HepG2 (cell line): ENCODE results near the gene GTF2F2. TPM values are rescaled to one million over a fixed set of nuclear protein-coding genes. Genes with fewer than 3 reads are reported as not detected.

Experiments
- EP300 ChIP-seq, 3 experiments: sonication (generic) in 1 of 3; formaldehyde crosslinking in 1 of 3; IDR thresholded peaks; 2 replicates each; pipeline versions ENCODE4 v1.5.1 to v1.6.1; 2011 to 2020; ENCODE audit warnings: low read depth in 2 of 3, low read length in 2 of 3, borderline replicate concordance in 1 of 3, improper control_type of control experiment in 1 of 3, mild to moderate bottlenecking in 1 of 3, missing genetic modification reagents in 1 of 3, moderate library complexity in 1 of 3
- FOSL2 ChIP-seq: sonication (generic); formaldehyde crosslinking; IDR thresholded peaks from 2 replicates; pipeline ENCODE4 v1.4.0; 2020; ENCODE audit warnings: missing genetic modification reagents
- NONO ChIP-seq, 2 experiments: fragments of 450-650 bp in 1 of 2; sonication (generic) in 1 of 2; formaldehyde crosslinking in 1 of 2; IDR thresholded peaks in 1 of 2; conservative IDR thresholded peaks in 1 of 2; 2 replicates each; pipeline versions ENCODE4 v1.6.1 to v1.8.0; 2017 to 2022; ENCODE audit warnings: mild to moderate bottlenecking in 1 of 2, missing genetic modification reagents in 1 of 2, moderate library complexity in 1 of 2
- POLR2A ChIP-seq, 2 experiments: IDR thresholded peaks; 2 replicates each; pipeline ENCODE4 v1.6.1; 2011; ENCODE audit warnings: low read depth in 2 of 2, low read length in 2 of 2, mild to moderate bottlenecking in 1 of 2, moderate library complexity in 1 of 2; ENCODE audit not compliant: insufficient read depth in 1 of 2
- POLR2AphosphoS2 ChIP-seq: IDR thresholded peaks from 2 replicates; pipeline ENCODE4 v1.6.1; 2011; ENCODE audit warnings: low read depth, low read length, improper control_type of control experiment
- RBM22 ChIP-seq: fragments of 200-400 bp; formaldehyde crosslinking; optimal IDR thresholded peaks from 2 replicates; pipeline ENCODE3; 2017; ENCODE audit warnings: mild to moderate bottlenecking, low read length, moderate library complexity
- SALL1 ChIP-seq: sonication (generic); formaldehyde crosslinking; IDR thresholded peaks from 2 replicates; pipeline ENCODE4 v1.8.0; 2022; ENCODE audit warnings: mild to moderate bottlenecking, missing genetic modification reagents
- SOX13 ChIP-seq, 3 experiments: fragments of 450-650 bp in 1 of 3; sonication (generic) in 1 of 3; formaldehyde crosslinking in 1 of 3; IDR thresholded peaks in 2 of 3; conservative IDR thresholded peaks in 1 of 3; 2 replicates each; pipeline versions ENCODE4 v1.5.0 to v1.6.1; 2016 to 2020; ENCODE audit warnings: antibody characterized with exemption in 1 of 3, mild to moderate bottlenecking in 1 of 3, missing compliant biosample characterization in 1 of 3, missing genetic modification reagents in 1 of 3, moderate library complexity in 1 of 3
- SOX5 ChIP-seq: IDR thresholded peaks from 2 replicates; pipeline ENCODE4 v1.6.1; 2016; ENCODE audit warnings: borderline replicate concordance
- SOX6 ChIP-seq, 2 experiments: fragments of 450-650 bp in 1 of 2; sonication (generic) in 1 of 2; formaldehyde crosslinking in 1 of 2; IDR thresholded peaks; 2 replicates each; pipeline versions ENCODE4 v1.4.0 to v1.6.1; 2017 to 2020; ENCODE audit warnings: antibody characterized with exemption in 1 of 2, mild to moderate bottlenecking in 1 of 2, missing genetic modification reagents in 1 of 2
- TEAD3 ChIP-seq: optimal IDR thresholded peaks from 2 replicates; pipeline ENCODE3; 2016; ENCODE audit warnings: borderline replicate concordance
- TMF1 ChIP-seq: sonication (generic); formaldehyde crosslinking; IDR thresholded peaks from 2 replicates; pipeline ENCODE4 v1.8.1; 2022; ENCODE audit warnings: low read depth, missing genetic modification reagents
- ZBTB40 ChIP-seq, 2 experiments: fragments of 450-650 bp in 1 of 2; sonication (generic) in 1 of 2; formaldehyde crosslinking in 1 of 2; IDR thresholded peaks; 2 replicates each; pipeline versions ENCODE4 v1.6.1 to v1.8.0; 2016 to 2022; ENCODE audit warnings: antibody characterized with exemption in 1 of 2, mild to moderate bottlenecking in 1 of 2, missing genetic modification reagents in 1 of 2
- ZFP62 ChIP-seq: sonication (generic); formaldehyde crosslinking; IDR thresholded peaks from 2 replicates; pipeline ENCODE4 v1.4.0; 2020; ENCODE audit warnings: missing genetic modification reagents
- ZNF34 ChIP-seq: sonication (generic); formaldehyde crosslinking; IDR thresholded peaks from 2 replicates; pipeline ENCODE4 v1.4.0; 2020; ENCODE audit warnings: mild to moderate bottlenecking, missing genetic modification reagents, borderline replicate concordance
- ZNF792 ChIP-seq: IDR thresholded peaks from 2 replicates; pipeline ENCODE4 v1.6.1; 2016
- polyA plus RNA-seq, 8 experiments: library from polyadenylated mRNA; depleted of rRNA in 3 of 8; stranded (reverse) in 7 of 8; unstranded in 1 of 8; fragments of >200 nt; fragmentation: Illumina TruSeq in 4 of 8; extraction: Trizol in 4 of 8; gene quantifications; 2 replicates each; pipeline versions ENCODE4 v1.2.1 to v1.2.3, GENCODE V29; 2011 to 2016; ENCODE audit warnings: low read depth in 4 of 8, missing spikeins in 1 of 8, mixed read lengths in 1 of 8; ENCODE audit not compliant: insufficient read depth in 1 of 8
- total RNA-seq, 5 experiments: library from RNA; depleted of rRNA; stranded (reverse); fragments of >200 nt; fragmentation: Illumina TruSeq; extraction: Trizol; gene quantifications; 2 replicates each; pipeline ENCODE4 v1.2.3, GENCODE V29; 2016; ENCODE audit warnings: low read depth in 1 of 5
- TF ChIP-seq, protein P1 (sequence below): sonication (generic); formaldehyde crosslinking; IDR thresholded peaks from 2 replicates; pipeline ENCODE4 v1.4.0; 2020; ENCODE audit warnings: mild to moderate bottlenecking, missing genetic modification reagents

The GTF2F2 gene
- total and polyA plus RNA-seq, 2 of the 13 experiments (the other 11 are each of a cell fraction or from before 2014, with no cell fraction given): 10.6 to 32.8 TPM

DNA sequence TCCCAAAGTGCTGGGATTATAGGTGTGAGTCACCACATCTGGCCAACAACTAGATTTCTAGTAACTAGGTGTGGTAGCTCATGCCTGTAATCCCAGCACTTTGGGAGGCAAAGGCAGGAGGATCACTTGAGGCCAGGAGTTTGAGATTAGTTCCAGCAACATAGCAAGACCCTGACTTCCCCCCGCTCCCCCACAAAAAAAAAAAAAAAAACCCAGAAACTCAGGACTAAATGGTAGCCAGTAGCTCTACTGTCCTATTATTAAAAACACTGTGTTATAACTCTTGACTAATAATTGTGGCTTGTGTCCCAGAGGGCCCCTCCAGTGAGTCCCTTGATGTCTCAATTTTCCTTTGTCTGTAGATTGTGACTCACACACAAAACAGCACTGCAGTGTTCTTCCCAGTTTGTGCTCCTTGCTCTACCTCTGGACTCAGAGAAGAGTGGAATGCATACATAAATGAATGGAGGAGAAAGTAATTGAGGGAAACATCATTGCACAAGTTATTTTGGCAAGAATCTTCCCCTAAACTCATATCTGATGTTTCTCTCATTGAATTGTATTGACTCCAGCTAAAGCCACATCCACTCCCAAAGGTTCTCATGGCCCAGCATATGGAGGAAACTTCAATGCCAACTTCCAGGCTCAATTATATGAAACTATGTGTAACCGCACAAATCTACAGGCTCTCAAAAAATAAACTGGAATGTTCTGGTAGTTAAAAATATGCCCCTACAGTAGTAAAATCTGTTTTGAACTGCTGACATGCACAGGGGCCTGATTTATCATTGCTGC, 211.9 kb downstream of the GTF2F2 start (continued):
- TF ChIP-seq ZBTB40 (IDR thresholded peaks at IDR 0.05) (no peak), ZBTB40 (CRISPR knock-in tag; IDR thresholded peaks at IDR 0.05) (no peak), SOX13 (IDR thresholded peaks at IDR 0.05) (no peak), SOX13 (CRISPR knock-in tag; conservative IDR thresholded peaks at IDR 0.05 in 1 of 2, IDR thresholded peaks at IDR 0.05 in 1 of 2) (peak in 1 of 2 experiments; percentile 72; a peak in 1 of 4 replicates), POLR2AphosphoS2 (peak; percentile 71; the same call in 1 of the 2 replicates), TMF1 (no peak), POLR2A (IDR thresholded peaks at IDR 0.05; ENCODE audit: insufficient read depth in 1 of 2, low read depth in 2 of 2, low read length in 2 of 2) (peak; percentile 17 to 21; a peak in 1 of 4 replicates), SOX6 (IDR thresholded peaks at IDR 0.05) (no peak), SOX6 (CRISPR knock-in tag; IDR thresholded peaks at IDR 0.05) (peak; percentile 17; the same call in 1 of the 2 replicates), SOX5 (peak; percentile 67; the same call in 1 of the 2 replicates), TEAD3 (CRISPR knock-in tag) (peak; percentile 11), SALL1 (CRISPR knock-in tag) (no peak; the same call in 1 of the 2 replicates), FOSL2 (peak; percentile 78), EP300 (IDR thresholded peaks at IDR 0.05; ENCODE audit: low read depth in 2 of 2, low read length in 2 of 2) (0 out of 4 replicates have a peak, but pooled peaks of 1 of the 2 experiments have one; percentile 13), EP300 (CRISPR knock-in tag; IDR thresholded peaks at IDR 0.05; ENCODE audit: borderline replicate concordance) (no peak), ZNF792 (0 out of 2 replicates have a peak, but pooled peaks have one; percentile 24), NONO (IDR thresholded peaks at IDR 0.05) (no peak), NONO (CRISPR knock-in tag; conservative IDR thresholded peaks at IDR 0.05) (0 out of 2 replicates have a peak, but pooled peaks have one; percentile 26), ZFP62 (no peak), ZNF34 (CRISPR knock-in tag) (no peak), RBM22 (peak; percentile 75)
- TF ChIP-seq, protein P1, sequence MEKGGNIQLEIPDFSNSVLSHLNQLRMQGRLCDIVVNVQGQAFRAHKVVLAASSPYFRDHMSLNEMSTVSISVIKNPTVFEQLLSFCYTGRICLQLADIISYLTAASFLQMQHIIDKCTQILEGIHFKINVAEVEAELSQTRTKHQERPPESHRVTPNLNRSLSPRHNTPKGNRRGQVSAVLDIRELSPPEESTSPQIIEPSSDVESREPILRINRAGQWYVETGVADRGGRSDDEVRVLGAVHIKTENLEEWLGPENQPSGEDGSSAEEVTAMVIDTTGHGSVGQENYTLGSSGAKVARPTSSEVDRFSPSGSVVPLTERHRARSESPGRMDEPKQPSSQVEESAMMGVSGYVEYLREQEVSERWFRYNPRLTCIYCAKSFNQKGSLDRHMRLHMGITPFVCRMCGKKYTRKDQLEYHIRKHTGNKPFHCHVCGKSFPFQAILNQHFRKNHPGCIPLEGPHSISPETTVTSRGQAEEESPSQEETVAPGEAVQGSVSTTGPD (CRISPR knock-in tag): no peak
